Neural cell (in vitro differentiated cells): Measurements from ENCODE around the gene DNAH10. TPM values are rescaled to one million over a fixed set of nuclear protein-coding genes. Genes with fewer than 3 reads are reported as not detected.

Experiments used
- H2AFZ ChIP-seq: fragments of 200-600, 300-800 bp; sonication (generic), shearing (Covaris generic); 2 replicates; pipeline ENCODE4 v1.6.0; 2014; ENCODE audit warnings: low read depth, mild to moderate bottlenecking, antibody characterized with exemption, low read length, moderate library complexity
- H3F3A ChIP-seq: fragments of 200-600 bp; shearing (Covaris generic); 2 replicates; pipeline ENCODE4 v1.6.1; 2016; ENCODE audit warnings: mild to moderate bottlenecking, moderate library complexity, mixed read lengths, antibody characterized with exemption, low read length; ENCODE audit not compliant: insufficient read depth, poor library complexity, severe bottlenecking
- H3K27ac ChIP-seq: fragments of 200-600, 300-800 bp; sonication (generic), shearing (Covaris generic); 2 replicates; pipeline ENCODE4 v1.5.1; 2014; ENCODE audit warnings: mild to moderate bottlenecking, low read length, moderate library complexity
- H3K27me3 ChIP-seq: fragments of 300-800, 200-600 bp; sonication (generic), shearing (Covaris generic); 2 replicates; pipeline ENCODE4 v1.6.0; 2014; ENCODE audit warnings: mild to moderate bottlenecking, low read depth, low read length, moderate library complexity; ENCODE audit not compliant: insufficient read depth
- H3K36me3 ChIP-seq: fragments of 300-800, 200-600 bp; sonication (generic), shearing (Covaris generic); 2 replicates; pipeline ENCODE4 v1.5.1; 2014; ENCODE audit warnings: mild to moderate bottlenecking, antibody characterized with exemption, low read length, moderate library complexity; ENCODE audit not compliant: insufficient read depth
- H3K4me2 ChIP-seq: fragments of 300-800, 200-600 bp; sonication (generic), shearing (Covaris generic); 2 replicates; pipeline ENCODE4 v1.6.0; 2014; ENCODE audit warnings: mild to moderate bottlenecking, low read length
- H3K4me3 ChIP-seq: fragments of 300-800, 200-600 bp; sonication (generic), shearing (Covaris generic); 2 replicates; pipeline ENCODE4 v1.5.1; 2014; ENCODE audit warnings: mild to moderate bottlenecking, low read length, moderate library complexity
- H3K79me2 ChIP-seq: fragments of 200-600 bp; shearing (Covaris generic); replicated peaks from 2 replicates; pipeline ENCODE4 v1.6.0; 2014; ENCODE audit warnings: mild to moderate bottlenecking, low read length, moderate library complexity; ENCODE audit not compliant: insufficient read depth
- H3K9ac ChIP-seq: fragments of 300-800, 200-600 bp; sonication (generic), shearing (Covaris generic); 2 replicates; pipeline ENCODE4 v1.6.1; 2016; ENCODE audit warnings: mild to moderate bottlenecking, low read length, mixed read lengths
- H3K9me2 ChIP-seq: fragments of 200-600 bp; shearing (Covaris generic); 2 replicates; pipeline ENCODE4 v1.6.1; 2016; ENCODE audit warnings: mild to moderate bottlenecking, low read length, mixed read lengths; ENCODE audit not compliant: insufficient read depth
- H3K9me3 ChIP-seq: fragments of 200-600, 300-800 bp; sonication (generic), shearing (Covaris generic); 2 replicates; pipeline ENCODE4 v1.6.1; 2016; ENCODE audit warnings: mild to moderate bottlenecking, mixed run types, low read length, moderate library complexity, mixed read lengths
- H4K20me1 ChIP-seq: fragments of 200-600 bp; shearing (Covaris generic); 2 replicates; pipeline ENCODE4 v1.6.1; 2016; ENCODE audit warnings: mild to moderate bottlenecking, mixed run types; ENCODE audit not compliant: insufficient read depth
- EP300 ChIP-seq: fragments of 450-650 bp; conservative IDR thresholded peaks from 2 replicates; pipeline ENCODE4 v1.6.1; 2014; ENCODE audit warnings: antibody characterized with exemption, mild to moderate bottlenecking, moderate library complexity; ENCODE audit not compliant: poor library complexity, severe bottlenecking
- EZH2 ChIP-seq: fragments of 200-600, 300-800 bp; shearing (Covaris generic), sonication (generic); IDR thresholded peaks from 2 replicates; pipeline ENCODE4 v1.6.1; 2014; ENCODE audit warnings: antibody characterized with exemption, low read length, borderline replicate concordance, mild to moderate bottlenecking; ENCODE audit not compliant: insufficient read depth, poor library complexity, severe bottlenecking
- MXI1 ChIP-seq: fragments of 450-650 bp; conservative IDR thresholded peaks from 2 replicates; pipeline ENCODE4 v1.6.1; 2014; ENCODE audit warnings: antibody characterized with exemption, mild to moderate bottlenecking; ENCODE audit not compliant: poor library complexity, severe bottlenecking
- POLR2AphosphoS5 ChIP-seq: IDR thresholded peaks from 2 replicates; pipeline ENCODE4 v1.6.1; 2012
- RAD21 ChIP-seq: fragments of 450-650 bp; conservative IDR thresholded peaks from 2 replicates; pipeline ENCODE4 v1.6.1; 2014; ENCODE audit warnings: antibody characterized with exemption, mild to moderate bottlenecking, moderate library complexity
- REST ChIP-seq: IDR thresholded peaks from 2 replicates; pipeline ENCODE4 v1.6.1; 2012; ENCODE audit warnings: borderline replicate concordance
- SMC3 ChIP-seq: fragments of 450-650 bp; conservative IDR thresholded peaks from 2 replicates; pipeline ENCODE4 v1.6.1; 2014; ENCODE audit warnings: antibody characterized with exemption, mild to moderate bottlenecking, moderate library complexity; ENCODE audit not compliant: poor library complexity
- TAF1 ChIP-seq: IDR thresholded peaks from 2 replicates; pipeline ENCODE4 v1.6.1; 2012; ENCODE audit warnings: low read depth
- polyA plus RNA-seq: library from polyadenylated mRNA; depleted of rRNA; stranded (reverse); fragments of >200 nt; gene quantifications from 2 replicates; pipeline ENCODE4 v1.2.3, GENCODE V29; 2014
- TF ChIP-seq, protein P1 (sequence below): fragments of 450-650 bp; IDR thresholded peaks from 2 replicates; pipeline ENCODE4 v1.5.1; 2014; ENCODE audit warnings: antibody characterized with exemption, mild to moderate bottlenecking, moderate library complexity; ENCODE audit not compliant: poor library complexity, severe bottlenecking

DNAH10 gene
- polyA plus RNA-seq, 1 donor from 2014 or later = 1.9 TPM

DNA sequence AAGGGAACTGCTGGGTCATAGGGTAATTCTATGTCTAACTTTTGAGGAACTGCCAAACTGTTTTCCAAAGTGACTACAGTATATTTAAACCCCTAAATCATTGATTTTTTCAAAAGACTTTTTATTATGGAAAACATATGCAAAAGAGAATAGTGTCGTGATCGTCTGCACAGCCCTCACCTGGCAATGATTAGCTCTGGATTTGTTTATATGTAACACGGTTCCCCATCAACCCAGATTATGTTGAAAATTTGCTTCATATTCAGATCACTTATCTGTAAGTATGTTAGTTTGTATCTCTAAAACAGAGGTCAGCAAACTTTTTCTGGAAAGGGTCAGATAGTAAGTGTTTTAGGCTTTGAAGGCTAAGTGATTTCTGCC lies 157.9 kb downstream of the DNAH10 start:
- no peak overlapping the region for H3K27ac ChIP-seq
- no peak overlapping the region for H3K4me2 ChIP-seq

DNA sequence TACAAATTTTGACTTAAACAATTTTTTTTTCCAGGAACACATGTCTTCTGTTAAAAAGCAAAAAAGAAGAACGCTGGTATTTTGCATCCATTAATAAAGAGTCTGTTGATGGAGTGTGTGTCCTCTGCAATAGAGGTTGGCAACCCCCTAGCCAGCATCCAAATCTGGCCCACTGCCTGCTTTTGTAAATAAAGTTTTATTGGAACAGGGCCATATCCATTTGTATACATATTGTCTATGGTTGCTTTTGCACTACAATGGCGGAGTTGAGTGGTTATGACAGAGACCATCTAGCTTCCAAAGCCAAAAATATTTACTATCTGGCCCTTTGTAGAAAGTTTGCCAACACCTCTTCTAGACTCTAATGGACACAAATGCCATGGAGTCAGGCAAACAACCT lies 160.9 kb downstream of the DNAH10 start:
- H3K36me3 ChIP-seq = no peaks in the 10 kb centered on the region
- H2AFZ ChIP-seq = no peak overlapping the region
- no peaks in the 10 kb centered on the region for H3K27me3 ChIP-seq

More for the DNA sequence above, 157.9 kb downstream of the DNAH10 start:
- Histone ChIP-seq H2AFZ (no peak overlapping the region), H3K9ac (no peak overlapping the region), H3K4me3 (no peak overlapping the region), H3K79me2 (no peaks in the 10 kb centered on the region), H4K20me1 (no peaks in the 10 kb centered on the region), H3K36me3 (no peaks in the 10 kb centered on the region), H3K27me3 (no peaks in the 10 kb centered on the region), H3K9me3 (no peaks in the 10 kb centered on the region), H3F3A (no peaks in the 10 kb centered on the region), H3K9me2 (no peaks in the 10 kb centered on the region)
- TF ChIP-seq REST (no peak), RAD21 (no peak), POLR2AphosphoS5 (no peak), SMC3 (no peak), EZH2 (no peak), EP300 (no peak), TAF1 (no peak), MXI1 (no peak)
- TF ChIP-seq, protein P1, sequence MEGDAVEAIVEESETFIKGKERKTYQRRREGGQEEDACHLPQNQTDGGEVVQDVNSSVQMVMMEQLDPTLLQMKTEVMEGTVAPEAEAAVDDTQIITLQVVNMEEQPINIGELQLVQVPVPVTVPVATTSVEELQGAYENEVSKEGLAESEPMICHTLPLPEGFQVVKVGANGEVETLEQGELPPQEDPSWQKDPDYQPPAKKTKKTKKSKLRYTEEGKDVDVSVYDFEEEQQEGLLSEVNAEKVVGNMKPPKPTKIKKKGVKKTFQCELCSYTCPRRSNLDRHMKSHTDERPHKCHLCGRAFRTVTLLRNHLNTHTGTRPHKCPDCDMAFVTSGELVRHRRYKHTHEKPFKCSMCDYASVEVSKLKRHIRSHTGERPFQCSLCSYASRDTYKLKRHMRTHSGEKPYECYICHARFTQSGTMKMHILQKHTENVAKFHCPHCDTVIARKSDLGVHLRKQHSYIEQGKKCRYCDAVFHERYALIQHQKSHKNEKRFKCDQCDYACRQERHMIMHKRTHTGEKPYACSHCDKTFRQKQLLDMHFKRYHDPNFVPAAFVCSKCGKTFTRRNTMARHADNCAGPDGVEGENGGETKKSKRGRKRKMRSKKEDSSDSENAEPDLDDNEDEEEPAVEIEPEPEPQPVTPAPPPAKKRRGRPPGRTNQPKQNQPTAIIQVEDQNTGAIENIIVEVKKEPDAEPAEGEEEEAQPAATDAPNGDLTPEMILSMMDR = no peak

More for the DNA sequence above, 160.9 kb downstream of the DNAH10 start:
- Histone ChIP-seq H3K79me2 (no peaks in the 10 kb centered on the region), H3F3A (no peaks in the 10 kb centered on the region), H4K20me1 (no peaks in the 10 kb centered on the region), H3K4me2 (no peak overlapping the region), H3K4me3 (no peak overlapping the region), H3K9ac (no peak overlapping the region), H3K9me3 (no peaks in the 10 kb centered on the region), H3K9me2 (no peaks in the 10 kb centered on the region), H3K27ac (no peak overlapping the region)
- TF ChIP-seq MXI1 (no peak), REST (no peak), EZH2 (no peak)
- TF ChIP-seq, protein P1 = no peak
